MM.1S (cell line): ENCODE data around the gene ORC3.

Experiments
- DNase-seq: peaks from one replicate; pipeline ENCODE4 v3.0.0-alpha.2; 2015
- H2AFZ ChIP-seq: fragments of 300-600 bp; sonication (generic); 2 replicates; pipeline ENCODE4 v1.6.0; 2016; ENCODE audit warnings: antibody characterized with exemption, low read length
- H3F3A ChIP-seq: fragments of 300-600 bp; sonication (generic); 2 replicates; pipeline ENCODE4 v1.6.1; 2016; ENCODE audit warnings: mild to moderate bottlenecking, antibody characterized with exemption, low read length, moderate library complexity, mixed read lengths; ENCODE audit not compliant: insufficient read depth
- H3K27ac ChIP-seq: fragments of 300-600 bp; sonication (generic); 2 replicates; pipeline ENCODE4 v1.5.1; 2016; ENCODE audit warnings: mild to moderate bottlenecking, low read length
- H3K27me3 ChIP-seq: fragments of 300-600 bp; sonication (generic); replicated peaks from 2 replicates; pipeline ENCODE4 v1.6.0; 2016; ENCODE audit warnings: low read length; ENCODE audit not compliant: insufficient read depth
- H3K36me3 ChIP-seq: fragments of 300-600 bp; sonication (generic); replicated peaks from 2 replicates; pipeline ENCODE4 v1.6.1; 2016; ENCODE audit warnings: mild to moderate bottlenecking, low read length, mixed read lengths; ENCODE audit not compliant: insufficient read depth
- H3K4me1 ChIP-seq: fragments of 300-600 bp; sonication (generic); 2 replicates; pipeline ENCODE4 v1.6.1; 2016; ENCODE audit warnings: low read length, mixed read lengths
- H3K4me2 ChIP-seq: fragments of 300-600 bp; sonication (generic); 2 replicates; pipeline ENCODE4 v1.6.0; 2016; ENCODE audit warnings: low read depth, low read length
- H3K4me3 ChIP-seq: fragments of 300-600 bp; sonication (generic); 2 replicates; pipeline ENCODE4 v1.5.1; 2016; ENCODE audit warnings: low read length, mixed read lengths
- H3K79me2 ChIP-seq: fragments of 300-600 bp; sonication (generic); 2 replicates; pipeline ENCODE4 v1.6.1; 2016; ENCODE audit warnings: mixed run types, low read length, mixed read lengths
- H3K9ac ChIP-seq: fragments of 300-600 bp; sonication (generic); 2 replicates; pipeline ENCODE4 v1.6.1; 2016; ENCODE audit warnings: low read length, mixed read lengths
- H3K9me2 ChIP-seq: fragments of 300-600 bp; sonication (generic); replicated peaks from 2 replicates; pipeline ENCODE4 v1.6.1; 2016; ENCODE audit warnings: mild to moderate bottlenecking, low read length, mixed read lengths; ENCODE audit not compliant: insufficient read depth
- H3K9me3 ChIP-seq: fragments of 300-600 bp; sonication (generic); replicated peaks from 2 replicates; pipeline ENCODE4 v1.6.1; 2016; ENCODE audit warnings: mild to moderate bottlenecking, low read length, mixed read lengths; ENCODE audit not compliant: insufficient read depth
- H4K20me1 ChIP-seq: fragments of 300-600 bp; sonication (generic); 2 replicates; pipeline ENCODE4 v1.6.1; 2016; ENCODE audit warnings: mild to moderate bottlenecking, low read length, moderate library complexity, mixed read lengths; ENCODE audit not compliant: insufficient read depth
- CTCF ChIP-seq: fragments of 300-600 bp; sonication (generic); IDR thresholded peaks from 2 replicates; pipeline ENCODE4 v1.5.1; 2016; ENCODE audit warnings: antibody characterized with exemption, low read length, mixed read lengths
- EZH2 ChIP-seq: fragments of 300-600 bp; sonication (generic); optimal IDR thresholded peaks from 2 replicates; pipeline ENCODE3; 2017; ENCODE audit warnings: low read depth, mild to moderate bottlenecking, antibody characterized with exemption, low read length, mixed read lengths
- EZH2phosphoT487 ChIP-seq: fragments of 300-600 bp; sonication (generic); IDR thresholded peaks from 2 replicates; pipeline ENCODE4 v1.6.1; 2018; ENCODE audit warnings: antibody characterized with exemption, low read length

ORC3 gene

GRCh38 chr6:87673237-87673636, 83.3 kb downstream of the ORC3 start:
- Histone ChIP-seq H3K4me1 (peaks cover 16% of the 10 kb centered on the region; the same call in 1 of the 2 replicates), H3K4me2 (no peak overlapping the region), H3K9me2 (no peaks in the 10 kb centered on the region), H2AFZ (no peak overlapping the region), H4K20me1 (no peaks in the 10 kb centered on the region), H3K9me3 (no peaks in the 10 kb centered on the region), H3K27ac (no peak overlapping the region), H3K9ac (no peak overlapping the region), H3K79me2 (peaks cover 25% of the 10 kb centered on the region), H3K4me3 (no peak overlapping the region), H3K27me3 (no peaks in the 10 kb centered on the region), H3F3A (peaks cover 8% of the 10 kb centered on the region; the same call in 1 of the 2 replicates), H3K36me3 (no peaks in the 10 kb centered on the region; the same call in none of the 2 replicates)
- DNase-seq, result no peak
- TF ChIP-seq EZH2phosphoT487 (no peak), CTCF (no peak), EZH2 (no peak)

GRCh38 chr6:87674290-87674689, 84.4 kb downstream of the ORC3 start:
- TF ChIP-seq EZH2phosphoT487, result no peak
- no peak for TF ChIP-seq CTCF
- H3K4me3 ChIP-seq, result no peak overlapping the region
- H4K20me1 ChIP-seq, result no peaks in the 10 kb centered on the region
- H3K9ac ChIP-seq, result no peak overlapping the region
- DNase-seq, result no peak
- no peaks in the 10 kb centered on the region for H3K9me3 ChIP-seq
- H3K27me3 ChIP-seq, result no peaks in the 10 kb centered on the region
- peaks cover 32% of the 10 kb centered on the region for H3K79me2 ChIP-seq
- no peak overlapping the region for H3K27ac ChIP-seq
- no peaks in the 10 kb centered on the region for H3K9me2 ChIP-seq
- peaks cover 11% of the 10 kb centered on the region; the same call in 1 of the 2 replicates for H3K4me1 ChIP-seq
- no peak overlapping the region for H3K4me2 ChIP-seq
- H3K36me3 ChIP-seq, result no peaks in the 10 kb centered on the region; the same call in none of the 2 replicates
- no peak overlapping the region for H2AFZ ChIP-seq
- peaks cover 8% of the 10 kb centered on the region; the same call in 1 of the 2 replicates for H3F3A ChIP-seq

GRCh38 chr6:87675004-87675681, 85.2 kb downstream of the ORC3 start:
- Histone ChIP-seq H3K9me2 (no peaks in the 10 kb centered on the region), H2AFZ (no peak overlapping the region), H3K27me3 (no peaks in the 10 kb centered on the region), H3K9me3 (no peaks in the 10 kb centered on the region), H3K27ac (no peak overlapping the region), H3K79me2 (peaks cover 40% of the 10 kb centered on the region), H3K36me3 (no peaks in the 10 kb centered on the region; the same call in none of the 2 replicates), H3K4me1 (0 out of 2 replicates have a peak, but pooled peaks cover 5% of the 10 kb centered on the region), H3F3A (peaks cover 8% of the 10 kb centered on the region; the same call in 1 of the 2 replicates), H3K9ac (no peak overlapping the region), H4K20me1 (no peaks in the 10 kb centered on the region), H3K4me3 (no peak overlapping the region), H3K4me2 (no peak overlapping the region)
- no peak for TF ChIP-seq CTCF
- no peak for TF ChIP-seq EZH2phosphoT487
- no peak for TF ChIP-seq EZH2
- no peak for DNase-seq
